Esophagus muscularis mucosa (tissue), 4 donors: ENCODE results near the gene ITGB8.

Experiments
- EP300 ChIP-seq: sonication (generic); formaldehyde crosslinking; IDR thresholded peaks from one replicate; pipeline ENCODE4 v1.6.1; 2017; ENCODE audit warnings: antibody characterized with exemption
- POLR2A ChIP-seq: fragments of 450-650 bp; IDR thresholded peaks from one replicate; pipeline ENCODE4 v1.6.1; 2017; ENCODE audit warnings: antibody characterized with exemption, moderate library complexity, mild to moderate bottlenecking, low read depth
- POLR2AphosphoS5 ChIP-seq, 2 donors: sonication (generic); formaldehyde crosslinking; IDR thresholded peaks; one replicate each; pipeline ENCODE4 v1.6.1; 2017; ENCODE audit warnings: antibody characterized with exemption in 2 of 2
- TF ChIP-seq, protein P1 (sequence below), 3 experiments: fragments of 200-600 bp in 2 of 3; fragments of 450-650 bp in 1 of 3; sonication (generic) in 2 of 3; IDR thresholded peaks; one replicate each; pipeline ENCODE4 v1.5.1; 2017 to 2019; ENCODE audit warnings: antibody characterized with exemption in 3 of 3, mild to moderate bottlenecking in 2 of 3, moderate library complexity in 1 of 3

DNA sequence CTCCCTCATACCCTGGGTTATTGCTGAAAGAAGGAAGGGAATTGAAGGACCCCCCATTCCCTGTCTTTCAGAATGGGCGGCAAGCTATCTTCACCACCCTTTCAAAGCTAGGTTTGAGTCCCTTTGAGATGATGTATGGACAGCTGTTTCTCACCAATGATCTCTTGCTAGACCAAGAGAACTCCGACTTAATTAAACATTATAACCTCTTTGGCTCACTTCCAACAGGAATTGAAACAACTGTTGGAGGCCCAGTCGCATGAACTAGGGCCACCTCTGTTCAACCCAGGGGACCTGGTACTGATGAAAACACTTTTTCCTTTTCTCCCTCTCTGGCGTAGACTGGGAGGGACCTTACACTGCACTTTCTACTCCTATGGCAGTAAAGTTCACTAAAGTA, 110.6 kb downstream of the ITGB8 start:
- TF ChIP-seq, protein P1, sequence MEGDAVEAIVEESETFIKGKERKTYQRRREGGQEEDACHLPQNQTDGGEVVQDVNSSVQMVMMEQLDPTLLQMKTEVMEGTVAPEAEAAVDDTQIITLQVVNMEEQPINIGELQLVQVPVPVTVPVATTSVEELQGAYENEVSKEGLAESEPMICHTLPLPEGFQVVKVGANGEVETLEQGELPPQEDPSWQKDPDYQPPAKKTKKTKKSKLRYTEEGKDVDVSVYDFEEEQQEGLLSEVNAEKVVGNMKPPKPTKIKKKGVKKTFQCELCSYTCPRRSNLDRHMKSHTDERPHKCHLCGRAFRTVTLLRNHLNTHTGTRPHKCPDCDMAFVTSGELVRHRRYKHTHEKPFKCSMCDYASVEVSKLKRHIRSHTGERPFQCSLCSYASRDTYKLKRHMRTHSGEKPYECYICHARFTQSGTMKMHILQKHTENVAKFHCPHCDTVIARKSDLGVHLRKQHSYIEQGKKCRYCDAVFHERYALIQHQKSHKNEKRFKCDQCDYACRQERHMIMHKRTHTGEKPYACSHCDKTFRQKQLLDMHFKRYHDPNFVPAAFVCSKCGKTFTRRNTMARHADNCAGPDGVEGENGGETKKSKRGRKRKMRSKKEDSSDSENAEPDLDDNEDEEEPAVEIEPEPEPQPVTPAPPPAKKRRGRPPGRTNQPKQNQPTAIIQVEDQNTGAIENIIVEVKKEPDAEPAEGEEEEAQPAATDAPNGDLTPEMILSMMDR (IDR thresholded peaks at IDR 0.05): no peak
- no peak for TF ChIP-seq EP300
- no peak for TF ChIP-seq POLR2A
- no peak for TF ChIP-seq POLR2AphosphoS5 (IDR thresholded peaks at IDR 0.05)
